22Rv1 (cell line): ENCODE data around the gene MRPL9.

Experiments
- ZFX ChIP-seq: fragments of 450-650 bp; IDR thresholded peaks from 2 replicates; pipeline ENCODE4 v1.6.1; 2017; ENCODE audit warnings: antibody characterized with exemption, borderline replicate concordance
- TF ChIP-seq, protein P1 (sequence below): fragments of 450-650 bp; IDR thresholded peaks from 2 replicates; pipeline ENCODE4 v1.5.1; 2017; ENCODE audit warnings: mild to moderate bottlenecking

DNA sequence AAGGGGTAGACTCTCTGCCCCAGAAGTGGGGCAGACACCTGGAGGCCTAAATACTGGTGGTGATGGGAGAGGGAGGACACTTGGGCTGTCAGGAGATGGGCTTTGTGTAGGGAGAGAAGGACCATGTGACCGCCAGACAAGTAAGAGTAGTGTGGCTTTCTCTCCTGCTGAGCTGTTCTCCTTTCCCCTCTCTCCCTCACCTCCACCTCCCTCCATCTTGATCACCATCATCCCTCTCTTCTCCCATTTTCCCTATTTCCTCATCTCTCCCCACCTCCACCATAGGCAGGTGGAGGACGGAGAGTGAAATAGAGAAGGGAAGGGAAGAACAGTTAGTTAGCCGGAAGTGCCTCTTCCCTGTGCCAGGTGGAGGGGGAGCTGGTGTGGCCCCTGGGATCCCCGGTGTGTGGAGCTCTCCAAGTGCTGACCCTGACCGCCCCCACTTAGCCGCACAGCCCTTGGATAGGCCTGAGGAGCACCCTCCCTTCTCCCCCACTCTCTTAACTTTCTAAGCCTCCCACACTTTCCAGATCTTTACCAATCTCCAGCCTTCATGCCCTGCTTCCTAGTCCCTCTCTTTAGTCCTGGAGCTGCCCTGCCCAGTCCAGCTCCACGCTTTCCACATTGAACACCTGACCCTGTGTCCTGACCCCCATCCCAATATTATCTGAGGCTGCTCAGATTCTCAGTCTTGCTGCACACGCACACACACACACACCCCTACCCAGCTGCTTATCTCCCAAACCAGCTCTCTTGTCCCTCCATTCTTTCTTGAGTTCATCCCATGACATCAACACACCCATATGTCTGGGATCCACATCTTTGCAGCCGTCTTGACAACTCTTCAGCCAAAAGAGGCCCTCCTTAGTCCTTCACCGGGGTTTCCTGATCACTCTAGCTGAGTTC is 48.2 kb downstream of the MRPL9 start:
- TF ChIP-seq, protein P1, sequence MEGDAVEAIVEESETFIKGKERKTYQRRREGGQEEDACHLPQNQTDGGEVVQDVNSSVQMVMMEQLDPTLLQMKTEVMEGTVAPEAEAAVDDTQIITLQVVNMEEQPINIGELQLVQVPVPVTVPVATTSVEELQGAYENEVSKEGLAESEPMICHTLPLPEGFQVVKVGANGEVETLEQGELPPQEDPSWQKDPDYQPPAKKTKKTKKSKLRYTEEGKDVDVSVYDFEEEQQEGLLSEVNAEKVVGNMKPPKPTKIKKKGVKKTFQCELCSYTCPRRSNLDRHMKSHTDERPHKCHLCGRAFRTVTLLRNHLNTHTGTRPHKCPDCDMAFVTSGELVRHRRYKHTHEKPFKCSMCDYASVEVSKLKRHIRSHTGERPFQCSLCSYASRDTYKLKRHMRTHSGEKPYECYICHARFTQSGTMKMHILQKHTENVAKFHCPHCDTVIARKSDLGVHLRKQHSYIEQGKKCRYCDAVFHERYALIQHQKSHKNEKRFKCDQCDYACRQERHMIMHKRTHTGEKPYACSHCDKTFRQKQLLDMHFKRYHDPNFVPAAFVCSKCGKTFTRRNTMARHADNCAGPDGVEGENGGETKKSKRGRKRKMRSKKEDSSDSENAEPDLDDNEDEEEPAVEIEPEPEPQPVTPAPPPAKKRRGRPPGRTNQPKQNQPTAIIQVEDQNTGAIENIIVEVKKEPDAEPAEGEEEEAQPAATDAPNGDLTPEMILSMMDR: no peak
- TF ChIP-seq ZFX: no peak
